SH-SY5Y (cell line): ENCODE results near the gene FAU.

Experiments
- GATA2 ChIP-seq: IDR thresholded peaks from 2 replicates; pipeline ENCODE4 v1.6.1; 2011; ENCODE audit warnings: mild to moderate bottlenecking, low read depth, low read length
- GATA3 ChIP-seq: IDR thresholded peaks from 2 replicates; pipeline ENCODE4 v1.6.1; 2011; ENCODE audit warnings: low read depth, mild to moderate bottlenecking, low read length, moderate library complexity

- no peak for TF ChIP-seq GATA2
- TF ChIP-seq GATA3: no peak
Observed at GRCh38 chr11:65151331-65151899, 29.5 kb upstream of the FAU start.
